Ovary (tissue), 9 donors: ENCODE results near the gene CDC42SE2. TPM values are rescaled to one million over a fixed set of nuclear protein-coding genes. Genes with fewer than 3 reads are reported as not detected.

Experiments used
- DNase-seq, 5 donors: peaks; one replicate each; pipeline ENCODE4 v3.0.0-alpha.2; 2019 to 2020
- H3K27ac ChIP-seq, 2 donors: fragments of 200-600 bp; one replicate each; pipeline versions ENCODE4 v1.5.1 to v1.8.0; 2019 to 2022
- H3K27me3 ChIP-seq: fragments of 200-600 bp; one replicate; pipeline ENCODE4 v1.8.0; 2022
- H3K36me3 ChIP-seq: fragments of 200-600 bp; sonication (generic); one replicate; pipeline ENCODE4 v1.5.1; 2019
- H3K4me1 ChIP-seq: one replicate; pipeline ENCODE4 v1.8.1; 2013; ENCODE audit warnings: mild to moderate bottlenecking, moderate library complexity; ENCODE audit not compliant: insufficient read depth
- H3K4me3 ChIP-seq: fragments of 200-600 bp; sonication (generic); one replicate; pipeline ENCODE4 v1.5.1; 2017
- H3K9me3 ChIP-seq, 2 donors: fragments of 200-600 bp in 1 of 2; sonication (generic) in 1 of 2; one replicate each; pipeline versions ENCODE4 v1.5.1 to v1.8.1; 2013 to 2019; ENCODE audit warnings: mild to moderate bottlenecking in 1 of 2, moderate library complexity in 1 of 2
- EP300 ChIP-seq: sonication (generic); formaldehyde crosslinking; IDR thresholded peaks from one replicate; pipeline ENCODE4 v1.6.1; 2017; ENCODE audit warnings: antibody characterized with exemption
- POLR2A ChIP-seq: fragments of 450-650 bp; IDR thresholded peaks from one replicate; pipeline ENCODE4 v1.6.1; 2017; ENCODE audit warnings: antibody characterized with exemption, mild to moderate bottlenecking, moderate library complexity
- WGBS, 3 donors: extraction: QIAGEN DNeasy Blood & Tissue Kit in 1 of 3; methylation state at CpG; one replicate each; pipeline versions ENCODE4 v1.1.5 to v1.1.7; 2013 to 2017; 5-methylcytosine and 5-hydroxymethylcytosine counted together
- intact Hi-C, 4 donors: fragments of 100-400 bp; cut with DNase I; formaldehyde crosslinking; loops; one replicate each; pipeline versions ENCODE4 v1.11.0 to v1.15.1; 2022 to 2023
- polyA plus RNA-seq, 2 donors: library from polyadenylated mRNA; stranded (reverse); fragments of 200-250 nt in 1 of 2; fragments of 350-450 nt in 1 of 2; fragmentation: Illumina TruSeq in 1 of 2; extraction: RNeasy Lipid Tissue Mini Kit (QIAGEN cat#74804) in 1 of 2; gene quantifications; one replicate each; pipeline ENCODE4 v1.2.3, GENCODE V29; 2013 to 2014
- total RNA-seq, 7 donors: library from RNA; depleted of rRNA in 2 of 7; stranded (reverse); fragments of >200 nt in 2 of 7; fragmentation: NEBNext Ultra II Directional in 3 of 7; extraction: Animal tissue kit (Norgen Biotek cat#: 25700) in 3 of 7; gene quantifications; one replicate each; pipeline versions ENCODE4 v1.1.0 to v1.2.4, GENCODE V29; 2016 to 2023
- TF ChIP-seq, protein P1 (sequence below), 3 donors: fragments of 450-650 bp in 2 of 3; fragments of 200-600 bp in 1 of 3; IDR thresholded peaks; one replicate each; pipeline versions ENCODE4 v1.5.1 to v1.8.0; 2016 to 2022; ENCODE audit warnings: antibody characterized with exemption in 3 of 3, mild to moderate bottlenecking in 1 of 3
- donor health status: DM: no; HTN: no; CAD: no; lungs with moderate emphysema.
- donor health status: DM: no; HTN: no; CAD: no.
- donor health status: Bipolar disorder and iron deficiency.
- donor health status: DM: yes; HTN: yes; CAD: no.
- donor health status: DM: no; HTN: no; CAD: no.
- donor health status: DM: yes; HTN: yes; CAD: no.

Gene CDC42SE2
- total and polyA plus RNA-seq, 9 donors = 18.0 to 37.6 (median 23.7) TPM

DNA sequence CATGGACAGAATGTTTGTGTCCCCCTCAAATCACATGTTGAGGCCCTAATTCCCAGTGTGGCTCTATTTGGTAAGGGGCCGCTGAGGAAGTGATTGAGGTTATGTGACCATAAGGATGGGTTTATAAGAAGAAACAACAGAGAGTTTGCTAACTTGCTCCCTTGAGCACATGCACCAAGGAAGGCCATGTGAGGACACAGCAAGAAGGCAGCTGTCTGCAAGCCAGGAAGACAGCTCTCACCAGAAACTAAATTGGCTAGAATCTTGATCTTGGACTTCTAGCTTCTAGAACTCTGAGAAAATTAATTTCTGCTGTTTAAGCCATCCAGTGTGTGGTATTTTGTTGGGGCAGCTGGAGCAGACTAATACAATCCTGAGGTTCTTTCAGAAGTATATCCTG, 35.2 kb upstream of the CDC42SE2 start:
- Histone ChIP-seq H3K27ac (no peak overlapping the region), H3K4me1 (no peaks in the 10 kb centered on the region), H3K27me3 (no peaks in the 10 kb centered on the region), H3K36me3 (no peaks in the 10 kb centered on the region), H3K4me3 (no peak overlapping the region), H3K9me3 (no peaks in the 10 kb centered on the region)
- 87 to 93% (median 88%) methylated on average over 1 of the region's 1 CpG for WGBS, 3 donors
- DNase-seq = no peak
- TF ChIP-seq POLR2A (no peak), EP300 (no peak)
- TF ChIP-seq, protein P1, sequence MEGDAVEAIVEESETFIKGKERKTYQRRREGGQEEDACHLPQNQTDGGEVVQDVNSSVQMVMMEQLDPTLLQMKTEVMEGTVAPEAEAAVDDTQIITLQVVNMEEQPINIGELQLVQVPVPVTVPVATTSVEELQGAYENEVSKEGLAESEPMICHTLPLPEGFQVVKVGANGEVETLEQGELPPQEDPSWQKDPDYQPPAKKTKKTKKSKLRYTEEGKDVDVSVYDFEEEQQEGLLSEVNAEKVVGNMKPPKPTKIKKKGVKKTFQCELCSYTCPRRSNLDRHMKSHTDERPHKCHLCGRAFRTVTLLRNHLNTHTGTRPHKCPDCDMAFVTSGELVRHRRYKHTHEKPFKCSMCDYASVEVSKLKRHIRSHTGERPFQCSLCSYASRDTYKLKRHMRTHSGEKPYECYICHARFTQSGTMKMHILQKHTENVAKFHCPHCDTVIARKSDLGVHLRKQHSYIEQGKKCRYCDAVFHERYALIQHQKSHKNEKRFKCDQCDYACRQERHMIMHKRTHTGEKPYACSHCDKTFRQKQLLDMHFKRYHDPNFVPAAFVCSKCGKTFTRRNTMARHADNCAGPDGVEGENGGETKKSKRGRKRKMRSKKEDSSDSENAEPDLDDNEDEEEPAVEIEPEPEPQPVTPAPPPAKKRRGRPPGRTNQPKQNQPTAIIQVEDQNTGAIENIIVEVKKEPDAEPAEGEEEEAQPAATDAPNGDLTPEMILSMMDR (IDR thresholded peaks at IDR 0.05) = no peak
- intact Hi-C loops = no loop called here

DNA sequence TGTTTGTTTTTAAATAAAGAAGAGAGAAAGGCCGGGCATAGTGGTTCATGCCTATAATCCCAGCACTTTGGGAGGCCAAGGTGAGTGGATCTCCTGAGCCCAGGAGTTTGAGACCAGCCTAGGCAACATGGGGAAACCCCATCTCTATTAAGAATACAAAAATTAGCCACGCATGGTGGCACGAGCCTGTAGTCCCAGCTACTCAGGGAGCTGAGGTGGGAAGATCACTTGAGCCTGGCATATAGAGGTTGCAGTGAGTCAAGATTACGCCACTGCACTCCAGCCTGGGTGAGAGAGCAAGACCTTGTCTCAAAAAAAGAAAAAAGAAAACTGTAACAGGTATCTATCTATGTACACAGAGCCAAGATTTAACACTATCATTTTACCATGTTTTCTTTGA, 34.2 kb upstream of the CDC42SE2 start:
- WGBS, 3 donors = 84 to 97% (median 87%) methylated on average over 4 of the region's 4 CpGs
- intact Hi-C loops = no loop called here
- Histone ChIP-seq H3K27ac (no peak overlapping the region), H3K4me3 (no peak overlapping the region), H3K36me3 (no peaks in the 10 kb centered on the region), H3K9me3 (no peaks in the 10 kb centered on the region), H3K27me3 (no peaks in the 10 kb centered on the region), H3K4me1 (no peaks in the 10 kb centered on the region)
- TF ChIP-seq EP300 = no peak
- TF ChIP-seq, protein P1 (IDR thresholded peaks at IDR 0.05) = no peak
- no peak for TF ChIP-seq POLR2A
- no peak for DNase-seq

DNA sequence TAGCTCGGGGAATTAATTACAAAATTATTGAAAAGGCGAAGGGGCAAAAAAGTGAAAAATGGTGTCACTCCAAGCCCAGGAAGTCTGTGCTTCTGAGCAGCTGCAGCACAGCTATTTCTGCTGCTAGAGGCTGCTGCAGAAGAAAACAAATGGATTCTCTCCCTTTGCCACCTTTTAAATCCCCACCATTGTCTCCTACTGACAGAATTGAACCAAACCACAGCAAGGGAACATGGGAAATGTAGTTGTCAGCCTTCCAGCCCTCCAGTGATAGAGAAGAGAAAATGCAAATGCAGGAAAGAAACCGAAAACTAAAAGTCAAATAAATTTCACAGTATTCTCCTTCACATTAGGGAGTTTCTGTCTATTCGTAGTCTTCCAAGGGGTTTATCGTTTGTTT, 33.4 kb upstream of the CDC42SE2 start:
- TF ChIP-seq POLR2A = no peak
- TF ChIP-seq, protein P1 (IDR thresholded peaks at IDR 0.05) = no peak
- Histone ChIP-seq H3K4me3 (no peak overlapping the region), H3K27me3 (no peaks in the 10 kb centered on the region), H3K4me1 (no peaks in the 10 kb centered on the region), H3K27ac (no peak overlapping the region), H3K9me3 (no peaks in the 10 kb centered on the region), H3K36me3 (no peaks in the 10 kb centered on the region)
- intact Hi-C loops = no loop called here
- WGBS, 3 donors = 59 to 74% (median 63%) methylated on average over 5 of the region's 5 CpGs
- DNase-seq = no peak

DNA sequence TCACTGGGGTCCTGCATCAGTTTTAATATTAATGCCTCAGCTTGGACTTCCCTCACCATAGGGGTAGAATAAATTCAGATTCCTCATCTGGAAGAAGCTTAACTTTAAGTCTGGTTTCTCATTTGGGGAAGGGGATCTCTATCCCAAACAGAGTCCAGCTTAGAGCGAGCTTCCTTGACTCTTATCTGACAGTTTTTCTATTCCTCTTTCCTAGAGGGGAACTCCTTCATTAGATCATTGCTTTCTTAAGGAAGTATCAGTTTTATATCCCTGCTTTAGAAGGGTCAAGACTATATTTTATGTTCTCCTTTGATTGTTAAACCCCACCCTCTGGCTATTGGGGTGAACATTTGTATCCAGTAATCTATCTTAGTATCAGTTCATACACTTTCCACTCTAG, 24.2 kb upstream of the CDC42SE2 start:
- Histone ChIP-seq H3K4me3 (no peak overlapping the region), H3K36me3 (no peaks in the 10 kb centered on the region), H3K4me1 (no peaks in the 10 kb centered on the region), H3K27ac (no peak overlapping the region), H3K27me3 (no peaks in the 10 kb centered on the region), H3K9me3 (no peaks in the 10 kb centered on the region)
- intact Hi-C loops = no loop called here
- TF ChIP-seq, protein P1 (IDR thresholded peaks at IDR 0.05) = no peak
- TF ChIP-seq POLR2A (no peak), EP300 (no peak)
- 82 to 98% (median 85%) methylated on average over 1 of the region's 1 CpG for WGBS, 3 donors
- DNase-seq = no peak
